ENCODE data around the gene SKA1. TPM values are rescaled to one million over a fixed set of nuclear protein-coding genes. Genes with fewer than 3 reads are reported as not detected.

The SKA1 gene
- total RNA-seq, 4 donors from 2014 or later, result 0.51 to 2.9 (median 0.92) TPM

GRCh38 chr18:50393802-50394201 is 19.0 kb downstream of the SKA1 start:
- WGBS, result 100% methylated on average over 3 of the region's 3 CpGs

GRCh38 chr18:50395093-50395492 is 20.2 kb downstream of the SKA1 start:
- Histone ChIP-seq H3K9me3 (no peaks in the 10 kb centered on the region), H3K36me3 (no peaks in the 10 kb centered on the region), H3K4me3 (no peak overlapping the region), H3K27ac (no peak overlapping the region), H3K27me3 (no peaks in the 10 kb centered on the region), H3K4me1 (no peaks in the 10 kb centered on the region)
- no peak for TF ChIP-seq CTCF (IDR thresholded peaks at IDR 0.05)
- TF ChIP-seq POLR2A (IDR thresholded peaks at IDR 0.05), result no peak
- no peak for TF ChIP-seq EP300 (IDR thresholded peaks at IDR 0.05)
- TF ChIP-seq POLR2AphosphoS5 (IDR thresholded peaks at IDR 0.05), result no peak
- no peak for DNase-seq (ENCODE audit: low spot score in 2 of 2)
- WGBS, result 94% methylated on average over 2 of the region's 2 CpGs

More at GRCh38 chr18:50393802-50394201, 19.0 kb downstream of the SKA1 start:
- no peak for DNase-seq (ENCODE audit: low spot score in 2 of 2)
- no peaks in the 10 kb centered on the region for H3K4me1 ChIP-seq
- no peak overlapping the region for H3K4me3 ChIP-seq
- H3K27ac ChIP-seq, result no peak overlapping the region
- H3K9me3 ChIP-seq, result no peaks in the 10 kb centered on the region
- no peaks in the 10 kb centered on the region for H3K36me3 ChIP-seq
- H3K27me3 ChIP-seq, result no peaks in the 10 kb centered on the region
- TF ChIP-seq POLR2AphosphoS5 (IDR thresholded peaks at IDR 0.05) (no peak), POLR2A (IDR thresholded peaks at IDR 0.05) (no peak)

- Histone ChIP-seq H3K4me3 (no peak overlapping the region), H3K27ac (no peak overlapping the region), H3K4me1 (no peaks in the 10 kb centered on the region), H3K36me3 (no peaks in the 10 kb centered on the region), H3K27me3 (peaks cover 5% of the 10 kb centered on the region), H3K9me3 (no peaks in the 10 kb centered on the region)
- no peak for TF ChIP-seq EP300 (IDR thresholded peaks at IDR 0.05)
- no peak for TF ChIP-seq POLR2AphosphoS5 (IDR thresholded peaks at IDR 0.05)
- TF ChIP-seq CTCF (IDR thresholded peaks at IDR 0.05), result no peak
- TF ChIP-seq POLR2A (IDR thresholded peaks at IDR 0.05), result no peak
- 86% methylated on average over 5 of the region's 5 CpGs for WGBS
- DNase-seq (ENCODE audit: low spot score in 2 of 2), result no peak
Observed at GRCh38 chr18:50396005-50396660, 21.3 kb downstream of the SKA1 start.

- Histone ChIP-seq H3K4me1 (peaks cover 4% of the 10 kb centered on the region), H3K27ac (no peak overlapping the region), H3K9me3 (no peaks in the 10 kb centered on the region), H3K36me3 (no peaks in the 10 kb centered on the region), H3K27me3 (peaks cover 14% of the 10 kb centered on the region), H3K4me3 (no peak overlapping the region)
- TF ChIP-seq POLR2A (IDR thresholded peaks at IDR 0.05) (no peak), CTCF (IDR thresholded peaks at IDR 0.05) (no peak), POLR2AphosphoS5 (IDR thresholded peaks at IDR 0.05) (no peak), EP300 (IDR thresholded peaks at IDR 0.05) (no peak)
- 73% methylated on average over 4 of the region's 4 CpGs for WGBS
- DNase-seq (ENCODE audit: low spot score in 2 of 2), result no peak
Observed at GRCh38 chr18:50397023-50397422, 22.2 kb downstream of the SKA1 start.

GRCh38 chr18:50398099-50398498 is 23.3 kb downstream of the SKA1 start:
- H3K27me3 ChIP-seq, result peaks cover 23% of the 10 kb centered on the region
- no peaks in the 10 kb centered on the region for H3K36me3 ChIP-seq
- TF ChIP-seq POLR2A (IDR thresholded peaks at IDR 0.05) (no peak), POLR2AphosphoS5 (IDR thresholded peaks at IDR 0.05) (no peak), CTCF (IDR thresholded peaks at IDR 0.05) (no peak), EP300 (IDR thresholded peaks at IDR 0.05) (no peak)
- H3K4me3 ChIP-seq, result no peak overlapping the region
- H3K9me3 ChIP-seq, result no peaks in the 10 kb centered on the region
- H3K27ac ChIP-seq, result no peak overlapping the region
- 39% methylated on average over 10 of the region's 10 CpGs for WGBS
- peaks cover 4% of the 10 kb centered on the region for H3K4me1 ChIP-seq
- DNase-seq (ENCODE audit: low spot score in 2 of 2), result no peak

Data from suprapubic skin (tissue), 4 donors.